Measurements from ENCODE around the gene GNAS-AS1. TPM values are rescaled to one million over a fixed set of nuclear protein-coding genes. Genes with fewer than 3 reads are reported as not detected.

The GNAS-AS1 gene
- total and polyA plus RNA-seq, 2 donors (not counting 1 experiment from before 2014, with no cell fraction given) = 1.5 TPM; not detected in 1

GRCh38 chr20:58895448-58896180, 44.9 kb upstream of the GNAS-AS1 start:
- H3K4me1 ChIP-seq (ENCODE audit: control insufficient read depth in 2 of 2, insufficient read depth in 2 of 2, low read length in 2 of 2) = peaks cover 37 to 41% of the 10 kb centered on the region in 2 donors
- H2AFZ ChIP-seq (ENCODE audit: insufficient read depth, low read depth, low read length, poor library complexity, severe bottlenecking) = no peak overlapping the region
- H4K20me1 ChIP-seq (ENCODE audit: control insufficient read depth, insufficient read depth, low read length, poor library complexity, severe bottlenecking) = peaks cover 36% of the 10 kb centered on the region
- peak overlapping the region in 1 of 2 donors; percentile 41 for H3K27ac ChIP-seq (ENCODE audit: low read length in 2 of 2)
- no peak overlapping the region for H3K9ac ChIP-seq (ENCODE audit: low read length)
- H3K36me3 ChIP-seq (replicated peaks in 1 of 2; ENCODE audit: control extremely low read depth in 1 of 2, control insufficient read depth in 1 of 2, extremely low read depth in 1 of 2, insufficient read depth in 2 of 2, low read length in 1 of 2) = peaks cover 0 to 46% of the 10 kb centered on the region in 2 experiments
- H3K27me3 ChIP-seq (replicated peaks in 1 of 4; ENCODE audit: control extremely low read depth in 1 of 4, control insufficient read depth in 3 of 4, insufficient read depth in 4 of 4, low read length in 3 of 4) = no peaks in the 10 kb centered on the region
- no peaks in the 10 kb centered on the region for H3K9me3 ChIP-seq (ENCODE audit: control extremely low read depth in 1 of 3, control insufficient read depth in 2 of 3, insufficient read depth in 1 of 3, low read length in 2 of 3)
- peak overlapping the region; percentile 66 for H3K27ac Mint-ChIP-seq
- POLR2A ChIA-PET = no interaction called here
- H3K4me2 ChIP-seq (replicated peaks; ENCODE audit: low read depth, low read length, poor library complexity, severe bottlenecking) = peak overlapping the region; percentile 79
- no peaks in the 10 kb centered on the region for H3K9me3 Mint-ChIP-seq (ENCODE audit: insufficient read depth)
- H3K4me3 Mint-ChIP-seq = peak overlapping the region; percentile 23
- DNase-seq = no peak
- H3K79me2 ChIP-seq (ENCODE audit: control insufficient read depth, insufficient read depth, low read length) = peaks cover 89% of the 10 kb centered on the region
- no peak for TF ChIP-seq EZH2 (IDR thresholded peaks at IDR 0.05; ENCODE audit: borderline replicate concordance, insufficient read depth, low read depth, low read length, poor library complexity, severe bottlenecking)
- no peak for TF ChIP-seq CTCF (IDR thresholded peaks at IDR 0.05)
- 89% methylated on average over 9 of the region's 13 CpGs for WGBS (ENCODE audit: insufficient coverage)
- no peak for ATAC-seq (ENCODE audit: low read depth)
- H3K4me1 Mint-ChIP-seq = peaks cover 65% of the 10 kb centered on the region
- H3K4me3 ChIP-seq (ENCODE audit: control extremely low read depth in 1 of 5, extremely low read depth in 1 of 5, insufficient read depth in 1 of 5, low read depth in 2 of 5, low read length in 4 of 5) = no peak overlapping the region
- CTCF ChIA-PET = no interaction called here
- H3K27me3 Mint-ChIP-seq = no peaks in the 10 kb centered on the region
- intact Hi-C loops (cut with micrococcal nuclease) = loop anchor here (10.0 kb wide), 1 partner anchor 1281 kb away; no protein-coding TSS in a partner anchor

All from B cell (primary cell).